HG03520 (cell line): ENCODE measurements around the gene STX18.
"Not testable (repeated sequence)": the region's sequence is repeated elsewhere in the genome, so short reads cannot be mapped to it uniquely, and the experiment has no call there.

ENCODE experiments used
- ATAC-seq: cut with Tn5 transposase; IDR thresholded peaks from one replicate; pipeline ENCODE4 v1.9.1; 2021; ENCODE audit warnings: mild to moderate bottlenecking, moderate library complexity; ENCODE audit not compliant: unreplicated experiment

STX18 gene

DNA sequence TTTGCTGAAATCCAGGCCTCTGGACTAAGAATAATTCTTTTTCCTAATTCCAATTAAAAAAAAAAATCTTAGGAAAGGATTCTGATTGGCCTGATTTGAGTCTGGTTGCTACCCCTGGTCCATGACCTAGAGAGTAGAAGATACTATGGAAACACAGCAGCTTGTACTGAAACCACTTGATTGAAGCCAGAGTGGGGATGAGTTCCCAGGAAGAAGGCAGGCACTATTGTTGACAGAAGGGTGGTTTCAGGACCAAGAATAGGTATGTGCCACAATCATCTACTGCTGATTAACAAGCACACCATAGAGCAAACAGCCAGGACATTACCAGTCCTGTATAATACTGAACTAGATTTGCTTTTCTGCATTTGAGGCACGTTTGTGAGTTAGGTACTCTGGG is 29.6 kb downstream of the STX18 start:
- ATAC-seq = no peak

DNA sequence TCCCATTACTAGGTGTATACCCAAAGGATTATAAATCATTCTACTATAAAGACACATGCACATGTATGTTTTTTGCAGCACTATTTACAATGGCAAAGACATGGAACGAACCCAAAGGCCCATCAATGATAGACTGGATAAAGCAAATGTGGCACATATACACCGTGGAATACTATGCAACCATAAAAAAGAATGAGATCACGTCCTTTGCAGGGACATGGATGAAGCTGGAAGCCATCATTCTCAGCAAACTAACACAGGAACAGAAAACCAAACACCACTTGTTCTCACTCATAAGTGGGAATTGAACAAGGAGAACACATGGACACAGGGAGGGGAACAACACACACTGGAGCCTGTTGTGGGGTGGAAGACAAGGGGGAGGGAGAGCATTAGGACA is 31.2 kb downstream of the STX18 start:
- ATAC-seq = not testable (repeated sequence)

DNA sequence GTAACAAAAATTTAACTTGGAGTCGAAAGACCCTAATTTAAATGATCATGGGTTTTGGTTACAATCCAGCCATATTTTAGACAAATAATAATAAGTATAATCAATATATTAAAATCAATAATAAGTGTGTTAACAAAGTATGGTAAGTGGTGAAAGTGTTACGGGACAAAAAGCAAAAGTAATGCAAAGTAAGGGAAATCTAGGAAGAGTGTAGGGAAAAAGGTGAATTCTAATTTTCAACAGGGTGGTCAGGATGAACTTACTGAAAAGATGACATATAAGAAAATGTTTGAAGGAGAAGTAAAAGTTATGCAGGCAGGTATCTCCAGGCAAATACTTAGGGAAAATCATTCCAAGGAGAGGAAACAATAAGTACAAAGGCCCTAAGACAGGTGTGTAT is 32.3 kb downstream of the STX18 start:
- no peak for ATAC-seq

DNA sequence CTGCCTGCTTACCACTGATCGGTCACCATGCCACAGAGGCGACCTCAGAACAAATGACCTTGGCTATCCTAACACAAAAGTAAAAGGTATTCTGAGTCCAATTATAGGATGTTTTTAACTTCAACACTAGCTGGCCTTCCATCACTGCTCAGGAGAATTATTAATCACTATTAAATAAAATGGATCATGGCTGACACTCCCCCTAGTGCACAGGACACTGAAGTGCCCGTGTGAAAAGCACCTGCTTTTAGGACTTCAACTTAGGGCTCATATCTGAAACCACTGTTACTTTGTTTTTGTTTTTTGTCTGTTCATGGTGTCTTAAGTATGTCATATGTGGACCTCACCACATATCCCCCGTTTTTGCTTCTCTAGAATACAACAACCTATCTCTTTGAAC is 33.9 kb downstream of the STX18 start:
- ATAC-seq = no peak

DNA sequence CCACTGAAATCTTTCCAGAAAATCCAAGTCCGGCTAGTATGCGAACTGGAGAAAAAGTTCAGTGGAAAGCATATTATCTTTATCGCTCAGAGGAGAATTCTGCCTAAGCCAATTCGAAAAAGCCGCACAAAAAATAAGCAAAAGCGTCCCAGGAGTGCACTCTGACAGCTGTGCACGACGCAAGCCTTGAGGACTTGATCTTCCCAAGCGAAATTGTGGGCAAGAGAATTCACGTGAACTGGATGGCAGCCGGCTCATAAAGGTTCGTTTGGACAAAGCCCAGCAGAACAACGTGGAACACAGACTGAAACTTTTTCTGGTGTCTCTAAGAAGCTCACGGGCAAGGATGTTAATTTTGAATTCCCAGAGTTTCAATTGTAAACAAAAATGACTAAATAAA is 34.4 kb downstream of the STX18 start:
- ATAC-seq = no peak

DNA sequence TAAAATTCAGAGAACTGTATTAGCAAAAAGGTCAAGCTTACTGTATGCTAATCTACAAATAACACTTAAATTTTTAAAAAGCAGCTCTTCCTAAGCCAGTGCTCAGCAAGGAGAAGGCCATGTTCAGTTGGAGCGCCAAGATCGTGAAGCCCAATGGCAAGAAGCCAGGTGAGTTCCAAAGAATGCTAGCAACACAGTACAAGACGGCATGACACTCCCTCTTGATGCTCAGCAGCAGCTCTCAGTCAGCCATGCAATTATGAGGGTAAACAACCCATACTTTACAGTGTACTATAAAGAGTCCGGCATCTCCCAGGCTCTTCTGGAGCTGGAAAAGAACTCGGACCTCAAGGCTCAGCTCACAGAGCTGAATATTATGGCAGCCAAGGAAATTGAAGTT is 34.9 kb downstream of the STX18 start:
- no peak for ATAC-seq

DNA sequence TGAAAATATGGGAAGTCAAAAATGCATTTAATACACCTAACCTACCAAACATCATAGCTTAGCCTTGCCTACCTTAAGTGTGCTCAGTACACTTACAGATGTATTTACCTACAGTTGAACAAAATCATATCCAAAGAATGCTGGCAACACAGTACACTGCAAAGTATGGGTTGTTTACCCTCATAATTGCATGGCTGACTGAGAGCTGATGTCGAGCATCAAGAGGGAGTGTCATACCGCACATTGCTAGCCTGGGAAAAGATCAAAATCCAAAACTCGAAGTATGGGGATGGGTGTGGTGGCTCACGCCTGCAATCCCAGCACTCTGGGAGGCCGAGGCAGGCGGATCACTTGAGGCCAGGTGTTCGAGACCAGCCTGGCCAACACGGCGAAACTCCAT is 36.6 kb downstream of the STX18 start:
- not testable (repeated sequence) for ATAC-seq

DNA sequence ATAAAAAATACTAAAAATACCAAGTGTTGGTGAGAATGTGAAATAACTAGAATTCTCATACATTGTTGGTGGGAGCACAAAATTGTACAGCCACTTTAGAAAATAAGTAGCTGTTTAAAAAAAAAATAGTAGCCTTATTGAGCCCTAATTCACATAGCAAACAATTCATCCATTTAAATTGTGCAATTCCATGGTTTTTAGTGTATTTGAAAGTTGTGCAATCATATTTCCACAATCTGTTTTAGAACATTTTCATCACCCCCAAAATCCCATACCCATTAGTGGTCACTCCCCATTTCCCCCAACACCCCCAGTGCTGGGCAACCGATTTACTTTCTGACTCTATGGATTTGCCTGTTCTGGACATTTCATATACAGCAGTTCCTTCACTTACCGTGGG is 37.1 kb downstream of the STX18 start:
- no peak for ATAC-seq

DNA sequence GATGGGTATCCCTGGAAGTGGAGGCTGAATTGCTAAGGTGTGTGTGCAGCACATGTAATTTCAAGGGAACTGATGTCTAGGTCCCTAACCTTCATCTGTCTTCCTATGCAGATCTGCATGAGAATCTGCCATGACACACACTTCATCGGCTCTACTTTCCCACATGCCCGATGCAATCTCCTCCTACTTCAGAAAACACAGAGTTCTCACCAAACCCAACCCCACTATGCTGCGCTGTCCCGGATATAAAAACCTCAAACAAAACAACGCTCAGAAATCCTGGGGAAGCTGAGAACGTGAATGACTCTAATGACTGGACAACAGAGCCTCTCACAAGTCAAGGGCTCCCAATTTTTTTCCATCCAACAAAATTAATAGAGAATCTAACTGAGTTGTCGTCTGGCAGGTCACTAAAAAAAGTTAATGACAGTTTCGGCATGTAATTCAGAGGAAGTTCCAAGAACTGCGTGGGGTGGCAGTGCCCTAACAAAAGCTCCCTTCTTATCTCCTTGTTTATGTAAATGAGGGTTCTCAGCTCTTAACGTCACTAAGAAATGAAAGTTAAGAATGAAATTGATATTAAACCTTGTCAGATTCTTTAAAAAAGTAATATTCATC is 39.0 kb downstream of the STX18 start:
- no peak for ATAC-seq

DNA sequence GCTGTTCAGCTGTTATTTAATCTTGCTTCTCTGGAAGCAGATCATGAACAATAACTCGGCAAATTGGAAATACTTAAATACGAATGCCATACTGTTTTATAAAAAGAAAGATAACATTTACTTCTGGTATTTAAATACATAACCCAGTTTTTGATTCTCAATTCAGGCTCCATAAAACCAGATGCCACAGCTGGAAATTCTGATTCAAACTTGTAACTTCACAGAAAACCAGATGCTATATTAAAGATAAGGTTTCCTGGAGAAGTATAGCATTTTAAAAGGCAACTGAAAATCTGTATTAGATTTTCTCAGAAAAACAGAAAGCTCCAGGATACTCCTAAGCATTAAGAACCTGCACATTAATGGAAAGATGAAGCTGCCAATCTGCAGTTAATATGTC is 40.2 kb downstream of the STX18 start:
- ATAC-seq = no peak

DNA sequence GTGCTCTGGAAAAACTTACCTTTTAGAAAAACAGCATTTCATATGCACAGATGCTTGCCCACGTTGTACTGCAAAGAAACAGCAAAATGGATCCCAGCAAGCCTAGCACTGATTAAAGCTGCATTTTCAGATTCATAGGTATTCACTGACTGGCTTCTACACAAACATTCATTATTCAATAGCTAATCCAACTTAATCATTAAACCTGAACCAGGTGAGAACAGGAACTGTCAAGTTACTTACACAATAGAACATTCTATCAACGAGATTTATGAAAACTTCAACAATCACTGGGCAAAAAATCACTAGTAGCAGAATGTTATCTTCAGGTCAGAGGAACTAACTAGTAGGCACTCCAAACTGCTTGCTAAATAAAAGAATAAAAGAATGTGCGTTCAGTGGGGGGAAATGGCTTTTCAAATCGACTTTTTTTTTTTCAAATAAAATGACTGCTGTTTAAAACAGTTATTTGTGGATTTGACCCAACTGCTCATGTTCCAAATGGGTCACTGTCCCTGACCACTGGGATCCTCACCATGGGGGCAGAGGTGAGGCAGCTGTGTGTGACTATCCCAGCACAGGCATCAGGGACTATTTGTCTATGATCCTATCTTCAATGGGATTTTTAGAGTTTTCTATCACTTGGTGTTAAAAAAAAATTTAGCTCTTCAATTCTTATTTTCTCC is 42.3 kb downstream of the STX18 start:
- no peak for ATAC-seq

DNA sequence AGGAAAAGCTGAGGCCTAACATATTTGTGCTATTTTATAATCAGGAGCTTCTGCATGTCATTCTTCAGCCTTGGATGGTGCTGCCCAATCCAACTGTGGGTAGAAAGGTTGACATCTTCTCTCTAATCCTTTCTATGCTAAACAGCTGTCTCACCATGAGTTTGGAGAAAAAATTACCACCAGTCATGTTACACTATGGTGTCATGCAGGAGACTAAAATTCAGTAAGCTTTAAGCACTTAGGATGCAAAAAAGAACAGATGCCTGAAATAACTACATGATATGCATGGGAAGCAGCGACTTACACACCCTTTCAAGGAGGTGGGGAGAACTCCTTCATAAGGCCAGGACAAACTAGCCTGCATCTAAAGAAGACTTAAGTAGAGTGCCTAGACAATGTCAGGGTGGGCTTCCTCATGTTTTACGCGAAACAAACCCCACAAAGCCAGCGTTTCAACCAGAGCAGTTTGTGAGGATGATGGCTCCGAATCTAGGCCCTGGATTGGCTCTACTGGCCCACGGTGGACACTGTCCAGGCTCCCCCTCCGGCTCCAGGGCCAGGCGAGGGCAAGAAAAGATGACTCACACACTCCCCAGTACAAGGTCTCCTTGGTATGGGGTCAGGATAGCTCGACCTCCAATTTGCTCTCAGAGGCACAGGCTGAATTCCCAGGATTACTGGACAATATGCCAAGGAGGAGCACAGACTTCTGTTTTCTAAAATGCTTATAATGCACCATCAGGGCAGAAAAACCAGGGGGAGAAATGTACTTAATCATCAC is 45.1 kb downstream of the STX18 start:
- ATAC-seq = no peak

DNA sequence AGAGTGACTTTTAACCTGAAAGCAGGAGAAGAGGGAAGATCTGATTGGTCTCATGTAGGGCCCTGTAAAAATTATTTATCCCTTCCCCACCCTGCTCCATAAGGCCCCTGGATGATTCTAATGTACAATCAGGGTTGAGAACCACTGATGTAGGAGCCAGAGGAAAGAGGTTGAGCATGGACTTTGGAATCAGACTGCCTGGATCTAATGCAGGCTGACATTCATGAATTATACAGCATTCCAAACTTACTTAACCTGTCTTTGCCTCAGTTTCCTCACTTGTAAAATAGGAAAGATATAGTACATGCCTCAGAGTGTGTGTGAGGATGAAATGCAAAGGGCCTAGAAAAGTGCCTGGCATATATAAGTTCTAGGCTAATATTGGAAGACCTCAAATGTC is 47.0 kb downstream of the STX18 start:
- no peak for ATAC-seq

DNA sequence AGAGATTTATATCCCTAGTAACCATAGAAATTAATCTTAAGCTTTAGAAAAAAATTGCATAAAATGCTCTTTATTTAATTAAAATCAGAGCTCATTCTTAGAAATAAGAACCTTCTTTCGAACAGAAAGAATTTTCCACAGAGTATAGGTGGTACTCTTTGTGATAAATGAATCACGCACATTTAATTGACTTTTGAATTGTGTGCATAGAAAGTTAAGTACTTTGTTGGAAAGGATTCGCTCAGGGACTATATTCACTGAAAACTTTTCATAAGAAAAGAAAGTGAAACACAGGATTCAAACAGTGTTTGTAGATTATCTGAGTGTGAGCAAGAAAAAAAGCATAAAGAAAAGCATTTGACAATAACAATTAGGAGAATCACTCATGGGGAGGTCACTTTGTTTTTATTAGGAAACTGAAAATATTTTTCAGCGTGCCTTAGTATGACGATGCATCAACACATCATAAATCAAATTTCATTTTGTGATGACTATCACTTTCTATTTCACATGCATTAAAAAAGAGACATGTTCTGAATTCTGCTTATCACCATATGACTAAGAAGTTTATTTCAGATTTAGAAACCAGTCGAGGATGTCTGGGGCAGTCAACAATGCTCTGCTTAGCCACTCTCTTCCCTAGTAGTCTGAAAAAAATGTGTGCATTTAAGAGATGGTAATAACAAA is 49.5 kb downstream of the STX18 start:
- peak; percentile 65 for ATAC-seq

DNA sequence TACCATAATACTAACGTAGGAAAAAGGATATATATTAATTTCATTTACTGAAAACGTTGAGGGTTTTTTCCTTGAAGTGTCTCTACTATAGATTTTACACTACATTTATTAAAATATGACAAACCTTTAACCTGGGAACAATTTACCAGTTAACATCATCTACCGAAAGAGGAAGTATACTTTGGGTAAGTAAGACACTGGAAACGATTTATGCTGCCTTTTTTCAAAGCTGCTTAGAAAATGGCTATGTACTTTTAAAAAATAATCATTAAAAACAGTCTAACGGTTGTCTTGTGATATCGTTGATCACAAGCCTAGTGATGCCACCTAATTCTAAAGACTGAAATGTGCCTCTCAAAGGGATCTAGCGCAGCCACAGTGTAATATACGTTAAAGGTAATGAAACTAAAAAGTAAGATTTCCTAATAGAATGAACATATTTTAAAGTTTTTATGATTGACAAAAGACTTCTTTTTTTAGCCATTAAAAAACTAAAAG is 50.4 kb downstream of the STX18 start:
- no peak for ATAC-seq

DNA sequence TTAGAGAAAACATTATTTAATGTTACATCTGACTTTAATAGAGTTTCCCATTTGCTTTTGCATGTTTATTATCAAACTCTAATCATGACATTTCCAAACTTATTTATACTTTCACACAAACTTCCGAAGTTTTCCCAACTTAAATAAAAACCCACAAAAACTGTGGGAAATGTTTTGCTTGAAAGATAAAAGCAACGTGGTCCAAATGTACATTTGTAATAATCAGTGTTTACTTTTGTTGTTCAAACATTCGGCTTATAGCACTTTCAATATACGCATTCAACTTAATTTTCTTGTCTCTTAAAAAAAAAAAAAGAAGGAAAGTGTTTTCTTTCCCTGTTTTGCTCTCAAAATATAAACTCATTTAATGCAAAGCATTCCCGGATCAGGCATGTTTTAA is 51.0 kb downstream of the STX18 start:
- no peak for ATAC-seq

DNA sequence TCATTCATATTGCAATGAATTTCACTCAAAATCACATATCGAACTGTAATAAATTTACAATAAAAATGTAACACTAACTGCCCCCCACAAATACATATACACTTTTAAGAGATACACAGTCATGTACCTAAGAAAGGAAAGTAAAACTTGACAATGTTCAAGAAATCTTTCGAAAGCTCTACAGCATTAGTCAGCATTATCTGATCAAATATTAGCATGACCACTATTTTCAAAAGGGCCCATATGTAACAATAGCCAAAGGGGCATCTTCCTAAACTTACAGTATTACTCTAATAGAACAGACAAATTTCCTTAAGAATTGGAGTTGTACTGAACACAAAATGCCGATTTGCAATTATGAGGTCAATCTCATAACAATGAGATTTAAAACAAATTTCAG is 51.8 kb downstream of the STX18 start:
- no peak for ATAC-seq

DNA sequence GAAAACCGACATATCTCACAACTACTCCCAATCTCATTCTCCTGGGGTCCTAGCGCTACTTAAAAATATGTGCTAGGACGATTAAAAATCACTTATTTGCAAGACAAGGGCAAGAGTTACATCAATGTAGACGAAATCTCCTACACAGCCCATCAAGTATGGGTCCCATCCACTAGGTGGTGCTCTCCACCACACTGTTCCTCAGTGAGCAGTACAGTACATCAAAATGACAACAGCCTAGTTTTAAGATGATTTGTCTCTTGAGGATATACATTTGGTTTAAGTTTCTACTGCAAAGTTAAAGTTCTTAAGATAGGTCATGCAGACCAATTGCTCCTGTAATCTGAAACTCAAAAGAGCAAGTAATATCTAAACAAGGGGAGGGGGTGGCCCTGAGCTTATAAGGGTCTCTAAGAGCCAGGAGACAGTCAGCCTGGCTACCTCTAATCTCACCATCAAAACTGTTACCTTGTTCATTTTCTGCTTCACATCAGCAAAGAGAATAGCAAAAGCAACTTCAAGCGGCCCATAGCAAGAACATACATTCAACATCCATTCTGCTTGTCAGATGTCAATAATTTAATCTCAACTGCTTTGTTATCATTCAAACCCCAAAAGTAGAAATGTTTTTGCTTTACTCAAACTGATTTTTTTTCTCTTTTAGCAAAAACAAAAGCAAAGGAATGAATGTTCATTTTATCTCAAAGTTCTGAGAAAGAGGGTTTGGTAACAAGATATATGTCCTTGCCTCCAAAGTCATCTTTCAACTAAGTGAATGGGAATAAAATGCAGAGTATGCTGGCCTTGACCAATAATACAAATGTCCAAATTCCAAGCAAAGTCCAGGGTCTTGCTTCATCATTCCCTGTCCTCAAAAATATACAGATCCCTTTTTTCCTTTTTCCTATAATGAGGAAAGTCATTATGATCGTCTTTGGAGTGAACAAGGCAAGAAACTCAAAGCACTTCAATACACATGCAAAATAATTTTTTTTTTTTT is 53.1 kb downstream of the STX18 start:
- ATAC-seq = peak; percentile 78

DNA sequence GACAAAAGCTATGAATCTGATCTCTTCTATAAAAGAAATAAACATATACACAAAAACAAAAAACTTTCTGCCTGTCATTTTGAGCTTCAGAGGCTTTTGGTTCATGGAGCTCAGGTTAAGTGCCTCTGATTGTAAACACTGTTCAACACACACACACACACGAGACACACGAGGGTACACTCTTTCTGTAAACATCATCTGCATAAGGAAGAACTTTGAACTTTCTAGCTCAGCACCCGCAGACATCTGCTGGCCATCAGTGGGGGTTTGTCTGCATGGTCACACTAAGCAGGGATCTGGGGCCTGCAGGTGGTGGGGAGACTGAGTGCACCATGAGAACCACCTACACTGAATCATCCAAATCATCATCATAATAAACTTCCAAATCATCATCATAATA is 54.9 kb downstream of the STX18 start:
- ATAC-seq = no peak

DNA sequence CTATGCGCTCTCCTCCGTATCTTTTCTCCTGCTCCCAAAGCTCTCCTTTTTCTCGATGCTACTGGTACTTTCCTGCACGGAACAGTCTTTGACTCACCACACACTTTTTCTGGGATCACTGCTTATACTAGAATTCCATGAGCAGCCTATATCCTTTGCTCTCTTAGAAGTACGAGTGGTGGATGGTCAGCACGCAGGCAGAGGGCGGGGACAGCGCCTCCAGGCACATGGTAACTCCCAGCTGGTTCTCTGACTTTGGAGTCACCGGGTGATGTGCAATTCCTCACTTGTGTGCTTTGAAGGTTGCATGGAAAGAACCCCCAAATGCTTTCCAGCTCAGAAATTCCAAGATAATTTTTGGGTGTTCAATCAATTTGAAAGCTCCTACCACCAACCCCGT is 56.0 kb downstream of the STX18 start:
- ATAC-seq = no peak
